D721Med (cell line): ENCODE results near the gene DOCK1.
A peak's percentile ranks its signal among the peaks of the same experiment; 100 is the strongest.

Source experiments
- DNase-seq: peaks from one replicate; pipeline ENCODE4 v3.0.0; 2011; ENCODE audit warnings: low spot score; ENCODE audit not compliant: insufficient read length
- FAIRE-seq: peaks from 2 replicates; lab custom pipeline; 2011; peaks lifted over from hg19 to GRCh38; lab: Jason Lieb, UNC
- CTCF ChIP-seq: IDR thresholded peaks from 2 replicates; pipeline ENCODE4 v1.5.1; 2012; ENCODE audit warnings: mild to moderate bottlenecking, control low read depth; ENCODE audit not compliant: insufficient read depth; ENCODE audit errors: missing control alignments

The DOCK1 gene

GRCh38 chr10:127414024-127414423 is 508.8 kb downstream of the DOCK1 start:
- no peak for TF ChIP-seq CTCF
- FAIRE-seq: no peak
- no peak for DNase-seq

DNA sequence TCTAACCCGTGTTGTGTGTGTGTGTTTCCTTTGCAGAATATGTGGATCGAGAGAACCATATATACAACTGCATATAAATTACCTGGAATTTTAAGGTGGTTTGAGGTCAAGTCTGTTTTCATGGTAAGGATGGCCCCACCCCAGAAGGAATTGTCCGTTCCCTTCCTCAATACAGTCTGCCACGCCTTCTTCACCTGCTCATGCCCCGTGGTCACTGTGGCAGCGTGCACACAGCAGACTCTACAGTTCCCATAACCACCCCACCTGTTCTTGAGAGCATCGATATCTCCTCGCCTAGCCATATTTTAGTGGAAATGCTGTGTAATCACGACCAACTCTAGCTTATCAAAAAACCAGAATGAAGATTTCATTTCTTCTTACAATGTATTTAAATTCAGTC is 509.9 kb downstream of the DOCK1 start:
- no peak for DNase-seq
- TF ChIP-seq CTCF: no peak
- no peak for FAIRE-seq

DNA sequence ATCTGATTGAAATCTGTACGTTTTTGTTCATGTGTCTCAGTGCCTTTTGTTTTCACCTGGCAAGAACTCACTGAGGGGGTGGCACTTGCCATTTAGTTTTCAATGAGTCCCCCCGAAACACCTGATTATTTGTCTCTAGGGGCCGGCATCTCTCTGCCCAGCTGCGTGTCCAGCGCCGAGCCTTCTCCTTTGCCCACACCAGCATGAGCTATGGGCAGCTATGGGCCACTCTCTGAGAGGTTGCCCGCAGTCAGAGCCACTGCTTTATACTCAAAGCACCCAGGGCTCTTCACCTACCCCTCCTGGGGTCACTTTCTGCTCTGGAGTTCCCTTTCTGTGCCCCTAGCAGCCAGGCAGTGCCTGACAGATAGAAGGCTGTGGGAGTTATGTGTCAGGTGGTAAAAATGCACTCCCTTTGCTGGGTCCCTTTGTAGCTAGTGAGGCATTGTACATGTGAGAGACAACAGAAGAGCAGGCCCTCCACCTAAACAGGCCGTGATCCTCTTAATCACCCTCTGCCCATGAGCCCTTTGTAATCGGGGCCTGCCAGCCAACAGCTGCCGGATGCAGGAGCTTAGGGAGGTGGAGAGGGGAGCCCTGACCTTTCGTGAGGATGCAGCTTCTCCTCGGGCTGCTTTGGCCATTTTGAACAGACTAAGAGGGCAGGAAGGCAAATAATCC is 510.8 kb downstream of the DOCK1 start:
- no peak for TF ChIP-seq CTCF
- FAIRE-seq: no peak
- DNase-seq: peak; percentile 28

- FAIRE-seq (no peak), DNase-seq (no peak)
- TF ChIP-seq CTCF: no peak
Measured at GRCh38 chr10:127417031-127417430, 511.8 kb downstream of the DOCK1 start.

GRCh38 chr10:127417686-127418401 is 512.6 kb downstream of the DOCK1 start:
- DNase-seq: no peak
- no peak for TF ChIP-seq CTCF

DNA sequence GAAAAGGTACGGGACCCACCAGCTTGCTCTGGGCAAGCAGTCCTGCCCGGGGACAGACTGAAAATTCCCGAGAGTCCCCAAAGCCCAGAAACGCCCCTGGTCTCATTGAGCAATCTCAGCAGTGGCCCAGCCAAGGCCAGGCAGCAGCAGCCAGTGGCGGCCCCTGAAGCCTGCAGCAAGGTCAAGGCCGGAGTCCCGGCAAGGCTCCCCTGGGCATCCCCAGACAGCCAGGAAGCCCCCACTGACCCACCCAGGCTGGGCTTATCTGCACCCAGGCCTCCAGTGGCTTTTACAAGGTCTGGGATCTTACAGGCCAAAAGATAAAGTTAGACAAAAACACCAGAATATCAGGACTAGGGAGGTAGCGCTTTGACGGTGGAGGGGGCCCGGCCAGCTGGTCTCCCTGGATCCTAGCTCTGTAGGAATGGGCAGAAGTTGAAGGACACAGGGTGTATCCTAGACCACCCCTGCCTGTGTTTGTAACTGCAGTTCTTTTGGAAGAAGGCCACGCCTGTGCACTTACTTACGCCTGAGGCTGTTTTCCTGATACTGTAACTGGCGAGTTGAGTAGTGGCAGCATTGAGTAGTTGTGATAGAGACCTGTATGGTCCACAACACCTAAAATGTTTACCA is 513.4 kb downstream of the DOCK1 start:
- TF ChIP-seq CTCF: no peak
- FAIRE-seq (no peak), DNase-seq (no peak)

More at GRCh38 chr10:127417686-127418401, 512.6 kb downstream of the DOCK1 start:
- no peak for FAIRE-seq
